HepG2 (cell line): ENCODE data around the gene FCER1G. TPM values are rescaled to one million over a fixed set of nuclear protein-coding genes. Genes with fewer than 3 reads are reported as not detected.

ENCODE experiments used
- ATAC-seq: fragments of 200-7000 bp; cut with Tn5 transposase; 3 replicates; pipeline ENCODE4 v1.9.1; 2020; ENCODE audit warnings: mild to moderate bottlenecking, moderate library complexity
- BruUV-seq: library from RNA; stranded (reverse); fragments of 400-500 nt; replicated peaks from 2 replicates; lab custom pipeline; 2021; lab: Mats Ljungman, UMichigan
- CTCF ChIA-PET: fragments of 300-600 bp; formaldehyde crosslinking; extraction: SDS; loops from one replicate; lab custom pipeline; 2021; ENCODE audit warnings: low total read pairs, inconsistent platforms, low intra/inter-chr PET ratio; lab: Yijun Ruan, JAX
- POLR2A ChIA-PET: fragments of 350-600 bp; sonication (Branson Sonifier 250); formaldehyde crosslinking; loops from one replicate; lab custom pipeline; 2020; ENCODE audit warnings: antibody characterized with exemption, inconsistent platforms; lab: Yijun Ruan, JAX
- DNase-seq: peaks from one replicate; pipeline ENCODE4 v3.0.0-alpha.2; 2015; ENCODE audit warnings: low spot score
- FAIRE-seq: peaks from 3 replicates; lab custom pipeline; 2011; peaks lifted over from hg19 to GRCh38; lab: Jason Lieb, UNC
- H2AFZ ChIP-seq: one replicate; pipeline ENCODE4 v1.6.1; 2011; ENCODE audit warnings: low read length, inconsistent platforms
- H3K27ac ChIP-seq: fragments of 300-600 bp; 3 replicates; pipeline ENCODE4 v1.8.0; 2011; ENCODE audit warnings: mixed run types, mild to moderate bottlenecking, mixed read lengths, low read length, inconsistent platforms; ENCODE audit not compliant: insufficient read depth; ENCODE audit errors: extremely low read length
- H3K27me3 ChIP-seq, 2 experiments: fragments of 200-600 bp in 1 of 2; 2 replicates in 1 of 2; 3 replicates in 1 of 2; pipeline versions ENCODE4 v1.6.0 to v1.8.0; 2011; ENCODE audit warnings: low read length in 2 of 2, mild to moderate bottlenecking in 2 of 2, moderate library complexity in 2 of 2, inconsistent platforms in 1 of 2; ENCODE audit not compliant: insufficient read depth in 2 of 2, control insufficient read depth in 1 of 2
- H3K36me3 ChIP-seq, 2 experiments: fragments of 200-600 bp in 1 of 2; replicated peaks in 1 of 2; 2 replicates in 1 of 2; 3 replicates in 1 of 2; pipeline versions ENCODE4 v1.5.1 to v1.8.0; 2011; ENCODE audit warnings: low read length in 2 of 2, inconsistent platforms in 1 of 2; ENCODE audit not compliant: insufficient read depth in 2 of 2, control insufficient read depth in 1 of 2
- H3K4me1 ChIP-seq: 2 replicates; pipeline ENCODE4 v1.5.1; 2012; ENCODE audit warnings: low read length, inconsistent platforms; ENCODE audit not compliant: insufficient read depth
- H3K4me2 ChIP-seq: 2 replicates; pipeline ENCODE4 v1.6.0; 2011; ENCODE audit warnings: low read depth, low read length, inconsistent platforms
- H3K4me3 ChIP-seq, 3 experiments: fragments of 200-600 bp in 1 of 3; sonication (generic), shearing (Covaris generic) in 1 of 3; replicated peaks in 1 of 3; 2 replicates each; pipeline ENCODE4 v1.5.1; 2011 to 2016; ENCODE audit warnings: low read length in 3 of 3, inconsistent platforms in 2 of 3, low read depth in 2 of 3, mild to moderate bottlenecking in 2 of 3, control low read depth in 1 of 3, mixed read lengths in 1 of 3; ENCODE audit not compliant: insufficient read depth in 1 of 3
- H3K79me2 ChIP-seq: one replicate; pipeline ENCODE4 v1.6.1; 2011; ENCODE audit warnings: low read length, inconsistent platforms; ENCODE audit not compliant: insufficient read depth
- H3K9ac ChIP-seq: 2 replicates; pipeline ENCODE4 v1.6.0; 2011; ENCODE audit warnings: mild to moderate bottlenecking, low read depth, low read length, inconsistent platforms; ENCODE audit not compliant: insufficient read depth
- H3K9me3 ChIP-seq: 2 replicates; pipeline ENCODE4 v1.5.1; 2012; ENCODE audit warnings: mild to moderate bottlenecking, low read length
- H4K20me1 ChIP-seq: 2 replicates; pipeline ENCODE4 v1.6.0; 2011; ENCODE audit warnings: inconsistent platforms, mild to moderate bottlenecking, low read length, moderate library complexity; ENCODE audit not compliant: insufficient read depth
- ARNT ChIP-seq: fragments of 450-650 bp; IDR thresholded peaks from 2 replicates; pipeline ENCODE4 v1.6.1; 2017
- ATF1 ChIP-seq: IDR thresholded peaks from 2 replicates; pipeline ENCODE4 v1.6.1; 2016; ENCODE audit warnings: mild to moderate bottlenecking, control low read depth
- ETV6 ChIP-seq: sonication (generic); formaldehyde crosslinking; conservative IDR thresholded peaks from 2 replicates; pipeline ENCODE4 v1.4.0; 2020; ENCODE audit warnings: missing genetic modification reagents
- GPN1 ChIP-seq: sonication (generic); formaldehyde crosslinking; IDR thresholded peaks from 2 replicates; pipeline ENCODE4 v1.5.1; 2020; ENCODE audit warnings: missing genetic modification reagents, borderline replicate concordance
- HDAC2 ChIP-seq: sonication (generic); formaldehyde crosslinking; IDR thresholded peaks from 2 replicates; pipeline ENCODE4 v1.4.0; 2020; ENCODE audit warnings: missing genetic modification reagents
- MED13 ChIP-seq: sonication (generic); formaldehyde crosslinking; IDR thresholded peaks from 2 replicates; pipeline ENCODE4 v1.5.0; 2020; ENCODE audit warnings: missing genetic modification reagents
- MTF1 ChIP-seq: sonication (generic); formaldehyde crosslinking; IDR thresholded peaks from 2 replicates; pipeline ENCODE4 v1.5.0; 2020; ENCODE audit warnings: missing genetic modification reagents
- PHB2 ChIP-seq: fragments of 450-650 bp; IDR thresholded peaks from 2 replicates; pipeline ENCODE4 v1.6.1; 2018; ENCODE audit not compliant: partially characterized antibody
- PHF21A ChIP-seq: sonication (generic); formaldehyde crosslinking; IDR thresholded peaks from 2 replicates; pipeline ENCODE4 v1.5.0; 2020; ENCODE audit warnings: mild to moderate bottlenecking, missing genetic modification reagents
- POGZ ChIP-seq: sonication (generic); formaldehyde crosslinking; IDR thresholded peaks from 2 replicates; pipeline ENCODE4 v1.4.0; 2020; ENCODE audit warnings: mild to moderate bottlenecking, missing genetic modification reagents
- ZNF24 ChIP-seq: fragments of 450-650 bp; IDR thresholded peaks from 2 replicates; pipeline ENCODE4 v1.6.1; 2017; ENCODE audit warnings: antibody characterized with exemption, mild to moderate bottlenecking
- ZNF468 ChIP-seq: sonication (generic); formaldehyde crosslinking; IDR thresholded peaks from 2 replicates; pipeline ENCODE4 v1.8.0; 2022; ENCODE audit warnings: mild to moderate bottlenecking, moderate library complexity, missing genetic modification reagents
- ZNF549 ChIP-seq: sonication (generic); formaldehyde crosslinking; IDR thresholded peaks from 2 replicates; pipeline ENCODE4 v1.5.0; 2020; ENCODE audit warnings: missing genetic modification reagents
- ZNF567 ChIP-seq: sonication (generic); formaldehyde crosslinking; IDR thresholded peaks from 2 replicates; pipeline ENCODE4 v1.8.1; 2023; ENCODE audit warnings: mild to moderate bottlenecking, missing genetic modification reagents, borderline replicate concordance
- ZNF773 ChIP-seq: sonication (generic); formaldehyde crosslinking; IDR thresholded peaks from 2 replicates; pipeline ENCODE4 v1.4.0; 2020; ENCODE audit warnings: missing genetic modification reagents, borderline replicate concordance
- ZZZ3 ChIP-seq: sonication (generic); formaldehyde crosslinking; IDR thresholded peaks from 2 replicates; pipeline ENCODE4 v1.4.0; 2020; ENCODE audit warnings: missing genetic modification reagents, mild to moderate bottlenecking, borderline replicate concordance
- WGBS: methylation state at CpG from one replicate; pipeline ENCODE4 v1.1.6; 2017; ENCODE audit warnings: low lambda C conversion rate; 5-methylcytosine and 5-hydroxymethylcytosine counted together
- in situ Hi-C: cut with HindIII; loops from 2 replicates; pipeline ENCODE4 v1.10.0; 2017; ENCODE audit warnings: low pct_unique_long_range_greater_than_20kb; ENCODE audit not compliant: extremely low pct_ligation_motif_present
- intact Hi-C: fragments of 100-400 bp; cut with micrococcal nuclease; formaldehyde crosslinking; loops from one replicate; pipeline ENCODE4 v1.10.0; 2022; ENCODE audit not compliant: unreplicated experiment
- polyA plus RNA-seq, 8 experiments: library from polyadenylated mRNA; depleted of rRNA in 3 of 8; stranded (reverse) in 7 of 8; unstranded in 1 of 8; fragments of >200 nt; fragmentation: Illumina TruSeq in 4 of 8; extraction: Trizol in 4 of 8; gene quantifications; 2 replicates each; pipeline versions ENCODE4 v1.2.1 to v1.2.3, GENCODE V29; 2011 to 2016; ENCODE audit warnings: low read depth in 4 of 8, missing spikeins in 1 of 8, mixed read lengths in 1 of 8; ENCODE audit not compliant: insufficient read depth in 1 of 8
- total RNA-seq, 5 experiments: library from RNA; depleted of rRNA; stranded (reverse); fragments of >200 nt; fragmentation: Illumina TruSeq; extraction: Trizol; gene quantifications; 2 replicates each; pipeline ENCODE4 v1.2.3, GENCODE V29; 2016; ENCODE audit warnings: low read depth in 1 of 5
- TF ChIP-seq, protein P1 (sequence below): sonication (generic); formaldehyde crosslinking; IDR thresholded peaks from 2 replicates; pipeline ENCODE4 v1.4.0; 2020; ENCODE audit warnings: missing genetic modification reagents
- TF ChIP-seq, protein P2 (sequence below): sonication (generic); formaldehyde crosslinking; IDR thresholded peaks from 2 replicates; pipeline ENCODE4 v1.8.0; 2022; ENCODE audit warnings: missing genetic modification reagents, low read depth, mild to moderate bottlenecking, borderline replicate concordance
- TF ChIP-seq, protein P3 (sequence below): sonication (generic); formaldehyde crosslinking; IDR thresholded peaks from 2 replicates; pipeline ENCODE4 v1.8.1; 2023; ENCODE audit warnings: mild to moderate bottlenecking, inconsistent platforms, moderate library complexity, missing genetic modification reagents, borderline replicate concordance

The FCER1G gene
- total and polyA plus RNA-seq, 2 of the 13 experiments (the other 11 are each of a cell fraction or from before 2014, with no cell fraction given): 1.3 to 6.4 TPM

DNA sequence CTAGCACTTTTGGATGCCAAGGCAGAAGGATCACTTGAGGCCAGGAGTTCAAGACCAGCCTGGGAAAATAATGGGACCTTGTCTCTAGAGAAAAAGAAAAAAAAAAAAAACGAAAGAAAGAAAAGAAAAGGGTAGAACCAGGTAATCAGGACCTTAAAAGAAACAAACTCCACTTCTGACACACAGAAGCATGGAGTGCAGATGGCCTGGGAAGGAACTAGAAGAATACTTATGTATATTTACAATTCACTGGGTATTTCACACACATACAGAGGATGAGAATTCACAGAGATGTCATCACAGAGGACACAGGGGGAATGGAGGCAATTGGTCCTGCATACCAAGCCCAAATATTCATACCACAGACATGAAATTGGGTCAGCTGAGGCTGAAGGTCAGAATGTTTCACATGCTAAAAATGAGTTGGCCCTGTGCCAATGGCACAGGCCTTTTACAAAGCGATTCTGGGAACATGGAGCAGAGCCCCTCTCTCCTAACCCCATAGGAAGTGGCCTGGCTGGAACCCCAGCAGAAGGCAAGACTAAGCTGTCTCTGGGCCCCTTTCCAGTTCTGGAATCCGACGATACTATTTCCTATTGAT lies 42.2 kb upstream of the FCER1G start:
- FAIRE-seq: no peak
- no peak for TF ChIP-seq PHB2
- no peak for TF ChIP-seq ETV6 (CRISPR knock-in tag)
- TF ChIP-seq MTF1 (CRISPR knock-in tag): no peak
- TF ChIP-seq ZNF773 (CRISPR knock-in tag): no peak
- TF ChIP-seq ZZZ3 (CRISPR knock-in tag): no peak
- no peak for TF ChIP-seq ZNF24
- TF ChIP-seq, protein P1, sequence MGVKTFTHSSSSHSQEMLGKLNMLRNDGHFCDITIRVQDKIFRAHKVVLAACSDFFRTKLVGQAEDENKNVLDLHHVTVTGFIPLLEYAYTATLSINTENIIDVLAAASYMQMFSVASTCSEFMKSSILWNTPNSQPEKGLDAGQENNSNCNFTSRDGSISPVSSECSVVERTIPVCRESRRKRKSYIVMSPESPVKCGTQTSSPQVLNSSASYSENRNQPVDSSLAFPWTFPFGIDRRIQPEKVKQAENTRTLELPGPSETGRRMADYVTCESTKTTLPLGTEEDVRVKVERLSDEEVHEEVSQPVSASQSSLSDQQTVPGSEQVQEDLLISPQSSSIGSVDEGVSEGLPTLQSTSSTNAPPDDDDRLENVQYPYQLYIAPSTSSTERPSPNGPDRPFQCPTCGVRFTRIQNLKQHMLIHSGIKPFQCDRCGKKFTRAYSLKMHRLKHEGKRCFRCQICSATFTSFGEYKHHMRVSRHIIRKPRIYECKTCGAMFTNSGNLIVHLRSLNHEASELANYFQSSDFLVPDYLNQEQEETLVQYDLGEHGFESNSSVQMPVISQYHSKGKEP (CRISPR knock-in tag): no peak
- no peak for TF ChIP-seq PHF21A (CRISPR knock-in tag)
- TF ChIP-seq, protein P2, sequence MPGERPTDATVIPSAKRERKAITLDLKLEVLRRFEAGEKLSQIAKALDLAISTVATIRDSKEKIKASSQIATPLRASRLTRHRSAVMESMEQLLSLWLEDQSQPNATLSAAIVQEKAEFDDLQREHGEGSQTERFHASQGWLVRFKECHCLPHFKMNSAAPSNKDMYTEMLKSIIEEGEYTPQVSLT: no peak
- TF ChIP-seq ATF1 (CRISPR knock-in tag): no peak
- no peak for TF ChIP-seq GPN1
- TF ChIP-seq ZNF468 (CRISPR knock-in tag): no peak
- no peak for TF ChIP-seq MED13
- no peak for TF ChIP-seq ZNF549 (CRISPR knock-in tag)
- no peak for TF ChIP-seq HDAC2 (CRISPR knock-in tag)
- TF ChIP-seq POGZ (CRISPR knock-in tag): no peak
- no peak for TF ChIP-seq ARNT
- no peak for TF ChIP-seq ZNF567
- TF ChIP-seq, protein P3, sequence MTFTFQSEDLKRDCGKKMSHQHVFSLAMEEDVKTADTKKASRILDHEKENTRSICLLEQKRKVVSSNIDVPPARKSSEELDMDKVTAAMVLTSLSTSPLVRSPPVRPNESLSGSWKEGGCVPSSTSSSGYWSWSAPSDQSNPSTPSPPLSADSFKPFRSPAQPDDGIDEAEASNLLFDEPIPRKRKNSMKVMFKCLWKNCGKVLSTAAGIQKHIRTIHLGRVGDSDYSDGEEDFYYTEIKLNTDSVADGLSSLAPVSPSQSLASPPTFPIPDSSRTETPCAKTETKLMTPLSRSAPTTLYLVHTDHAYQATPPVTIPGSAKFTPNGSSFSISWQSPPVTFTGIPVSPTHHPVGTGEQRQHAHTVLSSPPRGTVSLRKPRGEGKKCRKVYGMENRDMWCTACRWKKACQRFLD (CRISPR knock-in tag): no peak

More for the DNA sequence above, 42.2 kb upstream of the FCER1G start:
- no peak overlapping the region for H3K4me3 ChIP-seq
- H4K20me1 ChIP-seq: no peaks in the 10 kb centered on the region
- peaks cover 13% of the 10 kb centered on the region for H3K4me1 ChIP-seq
- BruUV-seq: no TSS peak
- no peak overlapping the region for H3K27ac ChIP-seq
- WGBS: 88% methylated on average over 4 of the region's 4 CpGs
- H3K9me3 ChIP-seq: no peaks in the 10 kb centered on the region
- in situ Hi-C loops: no loop called here
- DNase-seq: no peak
- ChIA-PET CTCF (no interaction called here), POLR2A (no interaction called here)
- no peak overlapping the region for H3K4me2 ChIP-seq
- no peak for ATAC-seq
- H3K36me3 ChIP-seq: peaks cover 11 to 43% of the 10 kb centered on the region in 2 experiments
- peaks cover 10% of the 10 kb centered on the region for H3K79me2 ChIP-seq
- no peak overlapping the region for H2AFZ ChIP-seq
- intact Hi-C loops: no loop called here
- no peak overlapping the region for H3K9ac ChIP-seq
- H3K27me3 ChIP-seq: no peaks in the 10 kb centered on the region; a peak in 1 of 5 replicates
